Measurements from ENCODE around the gene TNP2.

TNP2 gene

GRCh38 chr16:11289202-11289601, 20.1 kb upstream of the TNP2 start:
- Histone ChIP-seq H3K9ac (no peak overlapping the region), H3K79me2 (ENCODE audit: insufficient read depth, low read depth) (no peaks in the 10 kb centered on the region), H2AFZ (ENCODE audit: low read depth) (no peak overlapping the region), H3K27ac (no peak overlapping the region), H3K27me3 (ENCODE audit: insufficient read depth, low read depth) (peaks cover 15% of the 10 kb centered on the region), H3K4me2 (no peak overlapping the region), H4K20me1 (ENCODE audit: insufficient read depth) (no peaks in the 10 kb centered on the region), H3K36me3 (ENCODE audit: insufficient read depth) (no peaks in the 10 kb centered on the region), H3K4me3 (IDR thresholded peaks at IDR 0.05; ENCODE audit: insufficient read depth, low read depth, low read length) (no peak overlapping the region), H3K4me1 (ENCODE audit: low read depth, poor library complexity, severe bottlenecking) (peaks cover 6% of the 10 kb centered on the region)
- no peak for TF ChIP-seq CTCF (conservative IDR thresholded peaks at IDR 0.05; ENCODE audit: low read depth, low read length)

DNA sequence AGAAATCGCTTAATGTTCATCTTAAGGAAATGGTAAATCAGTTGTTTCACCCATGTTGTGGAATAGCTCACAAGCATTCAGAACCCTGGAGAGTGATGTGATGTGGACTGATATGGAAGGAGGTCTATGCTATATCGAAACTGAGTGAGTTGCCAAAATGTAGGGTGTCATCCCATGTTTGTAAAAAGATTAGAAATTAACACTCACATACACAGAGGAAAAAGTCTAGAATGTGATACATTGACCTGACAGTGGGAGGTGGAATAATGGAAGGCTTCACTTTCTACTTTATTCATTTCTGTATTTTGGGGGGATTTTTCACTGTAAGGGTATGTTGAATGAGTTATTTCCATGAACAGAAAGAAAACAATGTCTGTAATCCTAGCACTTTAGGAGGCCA, 16.7 kb upstream of the TNP2 start:
- H3K4me3 ChIP-seq (IDR thresholded peaks at IDR 0.05; ENCODE audit: insufficient read depth, low read depth, low read length), result no peak overlapping the region
- no peaks in the 10 kb centered on the region for H3K79me2 ChIP-seq (ENCODE audit: insufficient read depth, low read depth)
- no peaks in the 10 kb centered on the region for H3K36me3 ChIP-seq (ENCODE audit: insufficient read depth)
- no peak overlapping the region for H3K4me2 ChIP-seq
- no peak overlapping the region for H3K9ac ChIP-seq
- no peaks in the 10 kb centered on the region for H4K20me1 ChIP-seq (ENCODE audit: insufficient read depth)
- H2AFZ ChIP-seq (ENCODE audit: low read depth), result no peak overlapping the region
- peaks cover 13% of the 10 kb centered on the region; the same call in 1 of the 2 replicates for H3K27me3 ChIP-seq (ENCODE audit: insufficient read depth, low read depth)
- peaks cover 6% of the 10 kb centered on the region for H3K4me1 ChIP-seq (ENCODE audit: low read depth, poor library complexity, severe bottlenecking)
- TF ChIP-seq CTCF (conservative IDR thresholded peaks at IDR 0.05; ENCODE audit: low read depth, low read length), result no peak
- no peak overlapping the region for H3K27ac ChIP-seq

DNA sequence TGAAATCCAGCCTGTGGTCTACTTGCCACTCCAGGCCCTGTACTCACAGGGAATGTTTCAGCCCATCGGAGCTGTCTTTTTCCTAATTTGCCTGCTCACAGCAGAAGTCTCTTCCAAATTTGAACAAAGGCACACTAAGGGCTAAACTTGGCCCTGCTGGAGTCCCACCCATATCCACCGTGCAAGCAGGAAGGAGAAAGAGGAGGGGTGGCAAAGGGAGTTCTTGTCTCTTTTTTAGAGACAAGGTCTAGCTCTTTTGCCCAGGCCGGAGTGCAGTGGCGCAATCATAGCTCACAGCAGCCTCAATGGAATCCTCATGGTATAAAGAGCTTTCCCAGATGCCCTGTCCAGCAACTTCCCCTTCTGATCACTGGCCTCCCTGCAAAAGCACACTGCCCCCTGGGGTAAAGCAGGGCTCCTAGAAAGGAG, 14.7 kb upstream of the TNP2 start:
- Histone ChIP-seq H3K4me3 (IDR thresholded peaks at IDR 0.05; ENCODE audit: insufficient read depth, low read depth, low read length) (no peak overlapping the region), H3K27ac (no peak overlapping the region), H2AFZ (ENCODE audit: low read depth) (no peak overlapping the region), H3K4me1 (ENCODE audit: low read depth, poor library complexity, severe bottlenecking) (peaks cover 13% of the 10 kb centered on the region), H3K79me2 (ENCODE audit: insufficient read depth, low read depth) (no peaks in the 10 kb centered on the region), H3K36me3 (ENCODE audit: insufficient read depth) (no peaks in the 10 kb centered on the region), H3K4me2 (no peak overlapping the region), H3K9ac (no peak overlapping the region), H4K20me1 (ENCODE audit: insufficient read depth) (no peaks in the 10 kb centered on the region), H3K27me3 (ENCODE audit: insufficient read depth, low read depth) (peaks cover 17% of the 10 kb centered on the region; the same call in 1 of the 2 replicates)
- TF ChIP-seq CTCF (conservative IDR thresholded peaks at IDR 0.05; ENCODE audit: low read depth, low read length), result no peak

DNA sequence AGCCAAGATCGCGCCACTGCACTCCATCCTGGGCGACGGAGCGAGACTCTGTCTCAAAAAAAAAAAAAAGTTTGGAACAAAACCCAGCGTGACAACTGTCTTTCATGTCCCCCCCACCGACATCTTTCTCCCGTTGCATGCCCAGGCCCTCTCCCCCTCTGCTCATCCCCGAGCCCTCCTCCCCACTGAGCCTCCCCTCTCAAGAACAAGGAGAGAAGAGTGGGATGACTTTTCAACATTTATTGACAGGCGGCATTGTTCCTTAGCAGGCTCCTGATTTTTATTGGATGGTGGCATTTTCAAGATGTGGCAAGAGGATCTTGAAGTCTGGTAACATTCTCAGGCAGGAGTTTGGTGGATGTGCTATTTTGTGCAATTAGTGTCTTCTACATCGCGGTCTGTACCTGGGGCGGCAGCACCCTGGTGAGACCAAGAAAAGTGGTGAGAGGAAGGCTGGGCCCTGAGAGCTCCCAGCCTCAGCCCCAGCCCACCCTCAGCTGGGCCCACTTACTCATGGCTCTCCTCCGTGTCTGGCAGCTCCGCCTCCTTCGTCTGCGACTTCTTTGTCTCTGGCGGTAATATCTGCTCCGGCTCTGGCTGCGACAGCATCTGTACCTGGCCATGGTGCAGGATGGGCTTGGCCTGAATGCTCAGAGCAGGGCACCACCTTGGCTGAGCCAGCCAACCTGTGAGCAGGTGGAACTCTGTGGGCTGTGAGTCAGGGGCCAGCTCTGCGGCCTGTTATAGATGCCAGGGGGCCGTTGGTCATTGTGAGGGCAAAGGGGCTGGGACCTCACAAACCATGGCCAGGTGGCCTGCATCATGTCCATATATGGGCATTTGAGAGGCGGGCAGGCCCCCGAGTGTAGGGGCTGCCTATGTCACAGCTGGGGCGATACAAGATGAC, 11.7 kb upstream of the TNP2 start, which contains the start of gene PRM1:
TSS of gene PRM1 (minus strand) at position 715 of the 907 bp plus-strand sequence. CDS start at position 623, 92 bp downstream.
- no peak for TF ChIP-seq CTCF (conservative IDR thresholded peaks at IDR 0.05; ENCODE audit: low read depth, low read length)
- Histone ChIP-seq H3K79me2 (ENCODE audit: insufficient read depth, low read depth) (no peaks in the 10 kb centered on the region), H3K4me2 (no peak within 1 kb of the TSS), H3K4me3 (IDR thresholded peaks at IDR 0.05; ENCODE audit: insufficient read depth, low read depth, low read length) (no peak within 1 kb of the TSS), H3K4me1 (ENCODE audit: low read depth, poor library complexity, severe bottlenecking) (peaks cover 8% of the 10 kb centered on the region), H3K27ac (no peak within 1 kb of the TSS), H3K36me3 (ENCODE audit: insufficient read depth) (no peaks in the 10 kb centered on the region), H2AFZ (ENCODE audit: low read depth) (no peak within 1 kb of the TSS), H3K27me3 (ENCODE audit: insufficient read depth, low read depth) (peaks cover 27% of the 10 kb centered on the region; the same call in 1 of the 2 replicates), H3K9ac (no peak within 1 kb of the TSS), H4K20me1 (ENCODE audit: insufficient read depth) (no peaks in the 10 kb centered on the region)

Data from KMS-11 (cell line).